Heart right ventricle (tissue), 16 donors: ENCODE measurements around the gene PFKL. TPM values are rescaled to one million over a fixed set of nuclear protein-coding genes. Genes with fewer than 3 reads are reported as not detected.

Source experiments
- ATAC-seq, 8 donors: fragments of 200-7000 bp; cut with Tn5 transposase; one replicate each; pipeline ENCODE4 v1.9.1; 2020; ENCODE audit warnings: mild to moderate bottlenecking in 8 of 8, moderate library complexity in 8 of 8, moderate number of reproducible peaks in 1 of 8
- DNase-seq, 2 donors: peaks; one replicate each; pipeline ENCODE4 v3.0.0-alpha.2; 2020
- H3K27ac ChIP-seq, 10 donors: fragments of 200-600 bp; sonication (generic) in 2 of 10; one replicate each; pipeline versions ENCODE4 v1.5.0 to v1.8.0; 2020 to 2022; ENCODE audit warnings: mild to moderate bottlenecking in 3 of 10
- H3K27me3 ChIP-seq, 7 donors: fragments of 200-600 bp; one replicate each; pipeline ENCODE4 v1.8.0; 2021 to 2022; ENCODE audit warnings: mild to moderate bottlenecking in 2 of 7
- H3K36me3 ChIP-seq, 9 donors: fragments of 200-600 bp; sonication (generic) in 1 of 9; one replicate each; pipeline versions ENCODE4 v1.5.0 to v1.8.0; 2020 to 2022; ENCODE audit warnings: mild to moderate bottlenecking in 2 of 9
- H3K4me1 ChIP-seq, 9 donors: fragments of 200-600 bp; sonication (generic) in 1 of 9; one replicate each; pipeline versions ENCODE4 v1.5.0 to v1.8.0; 2020 to 2022; ENCODE audit warnings: mild to moderate bottlenecking in 4 of 9
- H3K4me3 ChIP-seq, 10 donors: fragments of 200-600 bp; sonication (generic) in 2 of 10; one replicate each; pipeline versions ENCODE4 v1.5.0 to v1.8.0; 2020 to 2022; ENCODE audit warnings: mild to moderate bottlenecking in 7 of 10, moderate library complexity in 2 of 10
- H3K9me3 ChIP-seq, 11 donors: fragments of 200-600 bp in 10 of 11; sonication (generic) in 2 of 11; one replicate each; pipeline versions ENCODE4 v1.5.0 to v1.8.0; 2013 to 2022; ENCODE audit warnings: mild to moderate bottlenecking in 2 of 11, control low read depth in 1 of 11, moderate library complexity in 1 of 11
- CTCF ChIP-seq, 9 donors: fragments of 200-600 bp; sonication (generic) in 2 of 9; IDR thresholded peaks; one replicate each; pipeline versions ENCODE4 v1.5.0 to v1.8.0; 2021 to 2022; ENCODE audit warnings: antibody characterized with exemption in 9 of 9, mild to moderate bottlenecking in 5 of 9, moderate library complexity in 1 of 9
- WGBS, 2 donors: extraction: QIAGEN DNeasy Blood & Tissue Kit; methylation state at CpG; one replicate each; pipeline ENCODE4 v1.1.7; 2013; ENCODE audit warnings: inconsistent platforms in 1 of 2; 5-methylcytosine and 5-hydroxymethylcytosine counted together
- intact Hi-C, 10 donors: fragments of 100-400 bp; cut with DNase I; formaldehyde crosslinking; loops; one replicate each; pipeline versions ENCODE4 v1.11.1 to v1.14.2; 2022
- polyA plus RNA-seq, 2 donors: library from polyadenylated mRNA; stranded (reverse); fragments of 200-250 nt; gene quantifications; one replicate each; pipeline ENCODE4 v1.2.3, GENCODE V29; 2013
- total RNA-seq, 10 donors: library from RNA; stranded (reverse); fragmentation: NEBNext Ultra II Directional in 3 of 10; extraction: Animal tissue kit (Norgen Biotek cat#: 25700) in 3 of 10; gene quantifications; one replicate each; pipeline versions ENCODE4 v1.2.1 to v1.2.4, GENCODE V29; 2021 to 2023
- donor health status: Arrhythmogenic right ventricular cardiomyopathy.
- donor health status: ischemic (EF 13 %, LVEDD 7.1; RV severe dilation, severe dysfunction).
- donor health status: healthy with polysubstance abuse.
- donor health status: DM: no; HTN: yes; CAD: no.
- donor health status: DM: no; HTN: no; CAD: no.
- donor health status: ischemic (EF 25% LVEDD 6.9; RV normal size, moderate dysfunction).
- donor health status: ischemic (EF 25% LVEDD 5.7; RV mildly dilated, moderate dysfunction).
- donor health status: healthy.
- donor health status: DM: yes; HTN: yes; CAD: no.
- donor health status: Ischemic cardiomyopathy.
- donor health status: ischemic (EF 35%, LVEDD 5.7; RV mildly dilated, moderate dysfunction).
- donor health status: nonischemic (EF 11% LVEDD 7.7; RV severe dilation, severe dysfunction).
- donor health status: DM: yes; HTN: yes; CAD: no.
- donor health status: PGD.
- donor health status: ischemic (EF 29% LVEDD 5.4; RV normal size, mild dysfunction).
- donor health status: nonischemic (EF 23%, LVEDD 6.1; RV moderate dilation, normal function).

PFKL gene
- total and polyA plus RNA-seq, 12 donors = 34.7 to 84.4 (median 43.8) TPM

GRCh38 chr21:44363278-44363677 lies 63.4 kb downstream of the PFKL start:
- Histone ChIP-seq H3K27me3 (peaks cover 0 to 29% (median 0%) of the 10 kb centered on the region in 7 donors), H3K4me1 (peaks cover 0 to 16% (median 0%) of the 10 kb centered on the region in 9 donors), H3K36me3 (peaks cover 0 to 18% (median 0%) of the 10 kb centered on the region in 9 donors), H3K9me3 (peaks cover 0 to 23% (median 5%) of the 10 kb centered on the region in 11 donors), H3K4me3 (no peak overlapping the region), H3K27ac (no peak overlapping the region)
- DNase-seq (no peak), ATAC-seq (no peak)
- intact Hi-C loops = loop anchor here in 1 of 10 donors (10.0 kb wide), 1 partner anchor 92 kb away; the partner anchor contains the start of gene LRRC3
- WGBS, 2 donors = 92 to 93% methylated on average over 1 of the region's 1 CpG
- no peak for TF ChIP-seq CTCF (IDR thresholded peaks at IDR 0.05)

DNA sequence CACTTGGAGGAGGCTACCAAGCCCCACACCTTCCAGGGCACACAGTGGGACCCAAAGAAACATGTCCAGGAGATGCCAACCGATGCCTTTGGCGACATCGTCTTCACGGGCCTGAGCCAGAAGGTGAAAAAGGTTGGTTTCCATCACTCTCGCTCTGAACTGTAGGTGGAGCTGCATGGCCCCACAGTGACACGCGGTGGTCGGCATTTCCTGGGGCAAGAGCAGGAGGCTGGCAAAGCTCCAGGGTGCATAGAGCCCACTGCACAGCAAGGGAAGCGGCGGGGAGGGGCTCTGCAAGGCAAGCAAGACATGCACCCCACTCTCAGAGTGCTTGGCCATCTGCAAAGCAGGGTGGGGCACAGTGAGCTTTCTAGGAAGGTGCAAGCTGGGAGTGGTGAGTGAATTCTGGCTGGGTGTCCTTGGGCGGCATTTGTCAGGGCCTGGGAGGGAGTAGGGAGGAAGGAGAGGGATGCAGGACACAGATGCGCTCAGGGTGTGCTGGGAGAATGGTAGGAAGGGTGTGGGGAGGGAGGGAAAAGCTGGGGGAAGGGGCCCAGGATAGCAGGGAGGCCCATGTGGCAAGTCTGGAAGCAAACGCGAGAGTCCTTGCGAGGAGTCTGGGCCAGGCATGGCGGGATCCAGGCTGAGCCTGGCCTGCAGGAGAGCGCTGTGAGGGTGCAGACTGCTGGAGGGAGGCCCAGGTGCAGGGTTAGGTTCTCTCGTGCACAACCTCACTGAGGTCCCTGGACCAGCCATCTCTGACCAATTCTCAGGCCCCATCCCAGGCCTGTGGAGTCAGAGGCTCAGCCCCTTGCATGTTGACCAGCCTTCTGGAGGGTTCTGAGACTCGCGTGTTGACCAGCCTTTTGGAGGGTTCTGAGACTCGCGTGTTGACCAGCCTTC lies 64.5 kb downstream of the PFKL start:
- intact Hi-C loops = loop anchor here in 2 of 10 donors (5.0 to 10.0 kb wide), 2 partner anchors 90 to 103 kb away; partner anchors contain the start of gene LRRC3 (in 1 of the 2)
- H3K4me3 ChIP-seq = no peak overlapping the region
- peaks cover 0 to 18% (median 0%) of the 10 kb centered on the region in 9 donors for H3K36me3 ChIP-seq
- no peak for TF ChIP-seq CTCF (IDR thresholded peaks at IDR 0.05)
- H3K9me3 ChIP-seq = peaks cover 0 to 23% (median 5%) of the 10 kb centered on the region in 11 donors
- 76% methylated on average over 22 of the region's 22 CpGs for WGBS, 2 donors
- ATAC-seq = no peak
- peaks cover 0 to 12% (median 0%) of the 10 kb centered on the region in 9 donors for H3K4me1 ChIP-seq
- peaks cover 0 to 31% (median 8%) of the 10 kb centered on the region in 7 donors for H3K27me3 ChIP-seq
- DNase-seq = no peak
- no peak overlapping the region for H3K27ac ChIP-seq

DNA sequence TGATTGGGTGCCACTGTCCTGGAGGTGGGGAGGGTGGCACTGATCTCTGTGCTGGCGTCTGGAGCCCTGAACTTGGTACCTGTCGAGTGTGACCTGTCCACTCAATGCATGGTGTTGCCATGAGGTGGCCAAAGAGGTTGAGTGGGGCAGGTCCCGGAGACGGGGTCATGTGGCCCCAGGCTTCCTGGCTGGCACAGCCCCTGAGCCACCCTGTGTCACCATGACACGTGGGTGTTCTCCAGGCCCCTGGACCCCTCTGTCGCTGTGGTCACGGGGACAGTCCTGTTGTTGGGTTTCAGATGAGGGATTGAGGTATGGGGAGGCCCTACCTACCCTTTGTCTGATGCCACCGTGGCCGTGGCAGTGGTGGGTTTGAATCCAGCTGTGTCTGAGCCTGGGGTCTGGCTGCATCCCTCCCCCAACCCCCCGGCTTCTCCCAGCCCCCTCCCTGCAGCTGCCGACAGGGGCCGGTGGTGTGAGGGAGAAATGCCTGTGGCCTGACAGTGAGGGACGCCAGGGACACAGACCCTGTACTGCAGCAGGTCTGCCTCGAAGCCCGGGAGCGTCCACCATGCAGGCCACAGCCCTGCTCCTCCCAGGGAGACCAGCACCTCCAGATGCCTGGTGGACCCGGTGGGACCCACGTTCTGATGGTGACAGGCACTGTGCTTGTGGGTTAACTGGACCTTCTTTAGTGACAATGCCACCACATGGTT lies 65.6 kb downstream of the PFKL start:
- Histone ChIP-seq H3K36me3 (peaks cover 0 to 18% (median 0%) of the 10 kb centered on the region in 9 donors), H3K4me3 (no peak overlapping the region), H3K9me3 (peaks cover 0 to 23% (median 5%) of the 10 kb centered on the region in 11 donors), H3K27me3 (peaks cover 0 to 37% (median 13%) of the 10 kb centered on the region in 7 donors), H3K4me1 (peaks cover 0 to 6% (median 0%) of the 10 kb centered on the region in 9 donors), H3K27ac (no peak overlapping the region)
- 83 to 88% methylated on average over 18 of the region's 18 CpGs for WGBS, 2 donors
- no peak for ATAC-seq
- DNase-seq = no peak
- TF ChIP-seq CTCF (IDR thresholded peaks at IDR 0.05) = no peak
- intact Hi-C loops = loop anchor here in 2 of 10 donors (5.0 to 10.0 kb wide), 2 partner anchors 89 to 102 kb away; partner anchors contain the start of gene LRRC3 (in 1 of the 2)
